ENCODE data around the gene KIF26A. TPM values are rescaled to one million over a fixed set of nuclear protein-coding genes. Genes with fewer than 3 reads are reported as not detected.

The KIF26A gene
- total and polyA plus RNA-seq, 2 of the 4 experiments (the other 2 are of a cell fraction) = not detected

DNA sequence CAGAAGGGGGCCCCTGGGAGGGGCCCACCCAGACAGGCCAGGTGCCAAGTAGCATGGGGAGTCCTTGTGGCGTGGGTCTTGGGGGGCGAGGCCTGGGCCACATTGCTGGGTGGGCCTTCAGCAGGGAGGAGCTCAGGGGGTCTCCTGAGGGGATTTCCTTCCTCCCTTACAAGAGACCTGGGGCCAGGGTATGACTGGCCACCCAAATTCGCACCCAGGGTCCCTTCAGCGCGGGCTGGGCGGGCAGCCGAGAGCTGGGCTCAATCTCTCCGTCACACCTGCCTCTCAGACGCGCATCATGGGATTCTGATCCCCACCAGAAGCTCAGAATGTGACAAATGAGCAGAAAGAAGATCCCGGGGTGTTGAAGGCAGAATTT lies 72.4 kb downstream of the KIF26A start:
- dilution Hi-C loops (cut with HindIII; ENCODE audit: low sequenced_read_pairs, unreplicated experiment) = no loop called here
- no peak overlapping the region for H3K23ac ChIP-seq (ENCODE audit: low read depth, low read length)
- ATAC-seq (ENCODE audit: low read depth) = no peak
- H2BK15ac ChIP-seq (ENCODE audit: low read depth, low read length) = no peak overlapping the region
- peaks cover 65% of the 10 kb centered on the region for H3K9me3 ChIP-seq (ENCODE audit: control insufficient read depth, insufficient read depth, low read length)
- no peaks in the 10 kb centered on the region for H3K27me3 ChIP-seq (ENCODE audit: control insufficient read depth, insufficient read depth, low read length)
- H4K5ac ChIP-seq (ENCODE audit: low read depth, low read length) = no peak overlapping the region
- intact Hi-C loops (cut with micrococcal nuclease) = no loop called here
- no peak overlapping the region for H3K4me3 ChIP-seq (ENCODE audit: insufficient read depth, low read depth, low read length)
- H2BK5ac ChIP-seq (ENCODE audit: low read depth, low read length, poor library complexity, severe bottlenecking) = no peak overlapping the region
- DNase-seq = no peak
- in situ Hi-C loops (cut with MboI; ENCODE audit: low sequenced_read_pairs) = no loop called here
- H2AK9ac ChIP-seq (replicated peaks; ENCODE audit: low read depth, low read length, poor library complexity) = no peak overlapping the region
- no peak overlapping the region for H3K56ac ChIP-seq (ENCODE audit: extremely low read depth, insufficient read depth, low read length)
- no peaks in the 10 kb centered on the region for H3K9me1 ChIP-seq (ENCODE audit: insufficient read depth, low read length)
- H3K79me1 ChIP-seq (ENCODE audit: low read depth in 1 of 2, low read length in 2 of 2) = no peaks in the 10 kb centered on the region
- H2BK20ac ChIP-seq (ENCODE audit: low read depth, low read length) = no peak overlapping the region
- H3K4me2 ChIP-seq (ENCODE audit: low read depth, low read length) = no peak overlapping the region
- no TSS peak for BruUV-seq (replicated peaks)
- no peak overlapping the region for H2AK5ac ChIP-seq (ENCODE audit: low read depth, low read length)
- H4K20me1 ChIP-seq (ENCODE audit: insufficient read depth, low read length) = no peaks in the 10 kb centered on the region
- CTCF ChIA-PET = no interaction called here
- H2BK120ac ChIP-seq (ENCODE audit: low read depth, low read length) = no peak overlapping the region
- no peak overlapping the region for H2AFZ ChIP-seq (replicated peaks; ENCODE audit: low read length, poor library complexity)
- no peak overlapping the region for H3K4ac ChIP-seq (ENCODE audit: low read depth, low read length)
- no peak overlapping the region for H3K14ac ChIP-seq (replicated peaks; ENCODE audit: low read depth, low read length)
- no peaks in the 10 kb centered on the region for H3K36me3 ChIP-seq (ENCODE audit: control insufficient read depth, insufficient read depth, low read length)
- H4K8ac ChIP-seq (ENCODE audit: low read depth in 2 of 2, low read length in 2 of 2) = no peak overlapping the region
- H3K4me1 ChIP-seq (ENCODE audit: control insufficient read depth, insufficient read depth, low read length) = no peaks in the 10 kb centered on the region
- POLR2A ChIA-PET (ENCODE audit: unreplicated experiment) = no interaction called here
- no CpG with 5 or more reads among the region's 11 CpGs for WGBS, 2 experiments (ENCODE audit: extremely low coverage in 2 of 2, insufficient read length in 1 of 2)
- TF ChIP-seq BHLHE40 (IDR thresholded peaks at IDR 0.05; ENCODE audit: low read depth, low read length) = no peak
- TF ChIP-seq MAFK (IDR thresholded peaks at IDR 0.05; ENCODE audit: low read depth, low read length) = no peak
- TF ChIP-seq, protein P1, sequence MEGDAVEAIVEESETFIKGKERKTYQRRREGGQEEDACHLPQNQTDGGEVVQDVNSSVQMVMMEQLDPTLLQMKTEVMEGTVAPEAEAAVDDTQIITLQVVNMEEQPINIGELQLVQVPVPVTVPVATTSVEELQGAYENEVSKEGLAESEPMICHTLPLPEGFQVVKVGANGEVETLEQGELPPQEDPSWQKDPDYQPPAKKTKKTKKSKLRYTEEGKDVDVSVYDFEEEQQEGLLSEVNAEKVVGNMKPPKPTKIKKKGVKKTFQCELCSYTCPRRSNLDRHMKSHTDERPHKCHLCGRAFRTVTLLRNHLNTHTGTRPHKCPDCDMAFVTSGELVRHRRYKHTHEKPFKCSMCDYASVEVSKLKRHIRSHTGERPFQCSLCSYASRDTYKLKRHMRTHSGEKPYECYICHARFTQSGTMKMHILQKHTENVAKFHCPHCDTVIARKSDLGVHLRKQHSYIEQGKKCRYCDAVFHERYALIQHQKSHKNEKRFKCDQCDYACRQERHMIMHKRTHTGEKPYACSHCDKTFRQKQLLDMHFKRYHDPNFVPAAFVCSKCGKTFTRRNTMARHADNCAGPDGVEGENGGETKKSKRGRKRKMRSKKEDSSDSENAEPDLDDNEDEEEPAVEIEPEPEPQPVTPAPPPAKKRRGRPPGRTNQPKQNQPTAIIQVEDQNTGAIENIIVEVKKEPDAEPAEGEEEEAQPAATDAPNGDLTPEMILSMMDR (conservative IDR thresholded peaks at IDR 0.05; ENCODE audit: low read depth, low read length) = no peak
- no peak for TF ChIP-seq RFX5 (IDR thresholded peaks at IDR 0.05; ENCODE audit: low read depth, low read length)
- TF ChIP-seq NFE2L2 (IDR thresholded peaks at IDR 0.05; ENCODE audit: low read depth, low read length) = no peak
- no peak for TF ChIP-seq POLR2A (IDR thresholded peaks at IDR 0.05; ENCODE audit: low read depth, low read length)
- no peak for TF ChIP-seq RAD21 (IDR thresholded peaks at IDR 0.05; ENCODE audit: low read length)
- TF ChIP-seq, protein P2, sequence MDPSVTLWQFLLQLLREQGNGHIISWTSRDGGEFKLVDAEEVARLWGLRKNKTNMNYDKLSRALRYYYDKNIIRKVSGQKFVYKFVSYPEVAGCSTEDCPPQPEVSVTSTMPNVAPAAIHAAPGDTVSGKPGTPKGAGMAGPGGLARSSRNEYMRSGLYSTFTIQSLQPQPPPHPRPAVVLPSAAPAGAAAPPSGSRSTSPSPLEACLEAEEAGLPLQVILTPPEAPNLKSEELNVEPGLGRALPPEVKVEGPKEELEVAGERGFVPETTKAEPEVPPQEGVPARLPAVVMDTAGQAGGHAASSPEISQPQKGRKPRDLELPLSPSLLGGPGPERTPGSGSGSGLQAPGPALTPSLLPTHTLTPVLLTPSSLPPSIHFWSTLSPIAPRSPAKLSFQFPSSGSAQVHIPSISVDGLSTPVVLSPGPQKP (IDR thresholded peaks at IDR 0.05; ENCODE audit: borderline replicate concordance, low read depth, low read length) = no peak
- TF ChIP-seq, protein P3, sequence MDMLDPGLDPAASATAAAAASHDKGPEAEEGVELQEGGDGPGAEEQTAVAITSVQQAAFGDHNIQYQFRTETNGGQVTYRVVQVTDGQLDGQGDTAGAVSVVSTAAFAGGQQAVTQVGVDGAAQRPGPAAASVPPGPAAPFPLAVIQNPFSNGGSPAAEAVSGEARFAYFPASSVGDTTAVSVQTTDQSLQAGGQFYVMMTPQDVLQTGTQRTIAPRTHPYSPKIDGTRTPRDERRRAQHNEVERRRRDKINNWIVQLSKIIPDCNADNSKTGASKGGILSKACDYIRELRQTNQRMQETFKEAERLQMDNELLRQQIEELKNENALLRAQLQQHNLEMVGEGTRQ (IDR thresholded peaks at IDR 0.05; ENCODE audit: low read depth, low read length) = no peak
- no peak for TF ChIP-seq SMC3 (IDR thresholded peaks at IDR 0.05; ENCODE audit: low read depth, low read length)
- no peak for TF ChIP-seq CEBPB (IDR thresholded peaks at IDR 0.05; ENCODE audit: low read depth, low read length)
- H3K9ac ChIP-seq (ENCODE audit: low read depth, low read length) = no peak overlapping the region
- H3K18ac ChIP-seq (ENCODE audit: low read depth, low read length) = no peak overlapping the region
- no peak overlapping the region for H3K27ac ChIP-seq (ENCODE audit: insufficient read depth, low read length)
- H4K91ac ChIP-seq (ENCODE audit: insufficient read depth, low read depth, low read length) = no peak overlapping the region

Data from IMR-90 (cell line).